ENCODE data around the gene MICU1.

MICU1 gene

DNA sequence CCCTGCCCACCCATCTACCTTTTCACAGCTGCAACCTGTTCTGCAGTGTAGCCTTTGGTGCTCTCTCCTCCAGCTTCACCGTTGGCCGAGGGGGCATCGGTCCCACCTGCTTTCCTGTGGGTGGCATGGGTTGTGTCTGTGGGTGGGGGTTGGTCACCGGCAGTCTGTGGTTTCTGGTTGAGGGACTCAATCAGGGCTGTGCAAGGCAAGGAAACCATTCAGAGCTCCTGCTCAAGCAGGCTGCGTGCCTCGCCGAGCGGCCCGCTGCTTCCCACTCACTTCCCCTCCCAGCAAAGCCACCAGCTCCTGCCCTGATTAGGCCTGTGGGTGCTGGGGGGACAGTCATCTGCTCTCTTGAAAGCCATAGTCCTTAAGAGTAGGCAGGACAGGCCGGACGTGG lies 280.9 kb downstream of the MICU1 start:
- no peak for DNase-seq (ENCODE audit: low spot score)

DNA sequence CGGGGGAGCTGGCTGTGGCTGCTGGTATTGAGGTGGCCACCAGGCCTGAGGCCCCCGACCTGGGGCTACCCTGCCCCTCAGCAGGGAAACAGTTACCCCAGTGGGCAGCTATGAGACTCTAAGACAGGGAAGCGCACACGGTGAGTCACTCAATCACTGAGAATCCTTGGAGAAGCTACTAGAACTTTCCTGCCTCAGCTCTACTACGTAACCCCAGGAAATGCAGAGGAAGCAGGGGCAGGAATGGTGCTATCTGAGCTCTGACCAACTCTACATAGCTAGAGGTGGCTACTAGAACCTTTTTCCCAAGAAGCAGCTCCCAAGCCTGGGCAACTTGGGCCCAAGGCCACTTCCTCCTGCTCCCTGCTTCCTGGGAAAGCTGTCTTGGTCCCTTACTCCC lies 283.0 kb downstream of the MICU1 start:
- DNase-seq (ENCODE audit: low spot score): no peak

GRCh38 chr10:72340510-72341261 lies 285.2 kb downstream of the MICU1 start:
- DNase-seq (ENCODE audit: low spot score): peak; percentile 62

DNA sequence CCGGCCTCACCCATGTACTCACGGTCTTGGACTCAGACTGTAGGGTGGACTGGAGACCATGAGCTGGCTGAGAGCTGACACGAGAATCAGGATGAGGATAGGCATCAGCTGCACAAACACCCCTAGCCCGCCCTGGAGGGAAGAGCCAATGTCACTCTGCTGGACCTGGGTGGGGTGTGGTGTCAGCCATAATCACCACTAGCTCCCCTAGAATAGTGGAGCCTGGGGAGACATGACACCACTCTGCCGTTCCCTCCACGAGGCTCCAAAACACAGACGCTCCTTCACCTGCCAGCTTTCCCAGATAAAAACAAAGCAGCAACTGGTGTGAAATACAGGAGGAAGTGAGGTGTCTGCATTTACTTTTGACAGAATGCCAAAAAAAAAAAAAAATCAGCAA lies 287.7 kb downstream of the MICU1 start:
- DNase-seq (ENCODE audit: low spot score): no peak

DNA sequence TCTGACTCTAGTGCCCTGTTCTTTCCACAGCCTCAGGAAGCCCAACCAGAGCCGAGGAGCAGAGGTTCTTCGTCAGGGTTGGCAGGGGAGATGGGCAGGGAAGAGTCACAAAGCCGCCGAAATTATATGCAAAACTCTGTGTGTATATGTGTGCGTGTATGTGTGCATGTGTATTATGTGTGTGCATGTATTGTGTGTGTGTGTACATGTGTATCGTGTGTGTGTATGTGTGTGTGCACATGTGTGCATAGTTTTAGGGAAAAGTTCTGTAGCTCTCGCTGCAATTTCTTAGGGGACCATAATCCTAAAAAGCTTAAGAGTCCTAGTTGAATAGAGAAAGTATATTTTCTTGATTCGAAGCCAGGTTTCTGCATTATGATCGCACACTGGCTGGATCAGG lies 288.2 kb downstream of the MICU1 start:
- no peak for DNase-seq (ENCODE audit: low spot score)

DNA sequence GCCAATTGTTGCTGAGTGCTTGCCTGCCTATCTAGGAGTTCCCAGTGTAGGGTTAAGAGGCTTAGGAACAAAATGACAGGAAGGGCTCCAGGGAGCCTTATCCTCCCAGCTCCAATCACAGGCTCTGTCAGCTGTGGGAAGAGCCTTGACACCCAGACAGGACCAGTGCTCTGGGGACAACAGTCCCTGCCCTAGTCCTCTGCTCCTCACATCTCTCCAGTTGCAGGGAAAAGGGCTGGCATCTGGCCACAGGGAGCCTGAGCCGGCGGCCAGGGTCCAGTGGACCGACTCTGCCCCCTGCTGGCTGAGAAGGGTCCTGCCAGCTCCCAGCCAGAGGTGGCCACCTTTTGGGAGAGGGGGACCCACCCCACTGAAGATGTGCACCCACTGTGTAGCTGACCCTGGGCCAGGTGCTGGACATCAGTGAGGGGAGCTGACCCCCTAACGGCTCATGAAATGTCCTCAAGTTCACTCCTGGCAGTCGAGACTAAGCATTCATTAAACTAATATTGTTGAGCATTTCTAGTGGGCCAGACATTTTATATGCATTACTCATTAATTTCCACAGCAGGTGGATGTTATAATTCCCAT lies 288.7 kb downstream of the MICU1 start:
- DNase-seq (ENCODE audit: low spot score): peak; percentile 42

GRCh38 chr10:72336259-72337038 lies 289.4 kb downstream of the MICU1 start:
- DNase-seq (ENCODE audit: low spot score): no peak

GRCh38 chr10:72335394-72336258 lies 290.3 kb downstream of the MICU1 start:
- no peak for DNase-seq (ENCODE audit: low spot score)

GRCh38 chr10:72334825-72335393 lies 291.0 kb downstream of the MICU1 start:
- DNase-seq (ENCODE audit: low spot score): peak; percentile 66

GRCh38 chr10:72334196-72334824 lies 291.6 kb downstream of the MICU1 start:
- no peak for DNase-seq (ENCODE audit: low spot score)

DNA sequence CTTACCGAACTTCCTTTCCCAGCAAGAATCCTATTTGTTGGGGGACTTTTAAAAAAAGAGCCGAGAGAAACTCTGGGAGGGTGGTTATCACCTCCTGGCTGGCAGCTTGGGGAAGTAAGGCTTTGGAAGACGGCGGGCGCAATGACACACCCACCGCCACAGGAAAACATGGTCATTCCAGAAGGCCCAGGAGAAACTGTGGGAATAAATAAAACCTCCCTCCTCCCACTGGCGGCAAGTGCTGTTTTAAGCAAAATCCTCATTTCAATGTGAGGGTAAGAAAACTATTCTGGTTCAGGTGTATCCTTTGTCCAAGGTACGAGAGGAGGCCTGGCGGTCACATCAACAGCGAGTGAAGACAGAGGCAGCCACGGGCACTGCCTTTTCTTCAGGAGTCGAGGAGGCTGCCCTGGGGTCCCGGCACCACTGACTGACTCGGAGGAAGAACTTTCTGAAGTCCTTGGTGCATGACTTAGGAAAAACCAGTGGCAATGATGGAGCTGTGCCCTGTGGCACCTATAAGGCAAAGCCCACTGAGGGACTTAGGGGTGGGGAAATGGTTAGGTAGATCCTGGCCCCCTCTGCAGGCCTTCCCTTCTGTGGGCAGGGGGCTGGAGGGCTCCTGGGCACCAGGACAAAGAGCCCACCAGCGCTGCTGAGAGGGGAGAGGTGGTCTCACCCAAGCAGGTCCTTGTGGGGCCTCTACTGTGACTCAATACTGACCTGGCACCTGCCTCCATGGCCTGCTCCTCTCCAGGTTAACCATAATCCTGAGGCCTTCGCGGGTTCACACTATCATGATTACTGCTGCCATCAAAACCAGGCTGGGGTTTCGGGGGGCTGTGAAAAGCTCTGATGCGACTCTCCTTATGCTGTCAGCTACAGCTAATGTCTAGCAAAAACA lies 292.5 kb downstream of the MICU1 start:
- no peak for DNase-seq (ENCODE audit: low spot score)

DNA sequence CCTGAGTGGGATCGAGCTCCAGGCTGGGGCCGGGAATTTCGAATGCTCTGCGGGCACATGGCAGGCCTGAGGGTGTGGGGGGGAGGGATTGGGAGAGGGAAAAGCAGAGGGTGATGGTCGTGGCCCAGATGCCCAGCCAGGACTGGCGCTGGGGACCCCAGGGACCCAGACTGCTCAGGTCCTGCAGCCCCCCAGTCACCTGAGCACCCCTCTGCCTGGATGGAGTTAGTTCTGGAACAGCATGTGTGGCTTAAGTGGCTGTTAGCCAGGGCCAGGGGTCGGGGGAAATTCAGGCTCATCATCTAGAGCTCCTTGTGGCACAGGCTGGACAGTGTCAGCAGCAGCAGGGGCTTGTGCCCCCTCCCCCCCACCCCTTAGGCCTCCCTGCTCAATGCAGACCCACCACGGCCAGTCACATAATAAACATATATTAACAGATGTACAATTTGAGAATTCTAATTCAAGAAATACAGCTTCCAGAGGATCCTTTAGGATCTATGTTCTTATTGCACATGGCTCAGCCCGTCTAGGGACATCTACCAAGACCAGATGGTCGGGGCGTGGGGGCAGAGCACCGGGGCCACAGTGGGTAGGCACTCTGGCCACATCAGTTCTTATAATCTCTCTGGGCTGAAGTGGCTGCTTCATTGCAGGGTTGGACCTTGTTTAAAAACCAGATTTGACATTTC lies 293.3 kb downstream of the MICU1 start:
- no peak for DNase-seq (ENCODE audit: low spot score)

DNA sequence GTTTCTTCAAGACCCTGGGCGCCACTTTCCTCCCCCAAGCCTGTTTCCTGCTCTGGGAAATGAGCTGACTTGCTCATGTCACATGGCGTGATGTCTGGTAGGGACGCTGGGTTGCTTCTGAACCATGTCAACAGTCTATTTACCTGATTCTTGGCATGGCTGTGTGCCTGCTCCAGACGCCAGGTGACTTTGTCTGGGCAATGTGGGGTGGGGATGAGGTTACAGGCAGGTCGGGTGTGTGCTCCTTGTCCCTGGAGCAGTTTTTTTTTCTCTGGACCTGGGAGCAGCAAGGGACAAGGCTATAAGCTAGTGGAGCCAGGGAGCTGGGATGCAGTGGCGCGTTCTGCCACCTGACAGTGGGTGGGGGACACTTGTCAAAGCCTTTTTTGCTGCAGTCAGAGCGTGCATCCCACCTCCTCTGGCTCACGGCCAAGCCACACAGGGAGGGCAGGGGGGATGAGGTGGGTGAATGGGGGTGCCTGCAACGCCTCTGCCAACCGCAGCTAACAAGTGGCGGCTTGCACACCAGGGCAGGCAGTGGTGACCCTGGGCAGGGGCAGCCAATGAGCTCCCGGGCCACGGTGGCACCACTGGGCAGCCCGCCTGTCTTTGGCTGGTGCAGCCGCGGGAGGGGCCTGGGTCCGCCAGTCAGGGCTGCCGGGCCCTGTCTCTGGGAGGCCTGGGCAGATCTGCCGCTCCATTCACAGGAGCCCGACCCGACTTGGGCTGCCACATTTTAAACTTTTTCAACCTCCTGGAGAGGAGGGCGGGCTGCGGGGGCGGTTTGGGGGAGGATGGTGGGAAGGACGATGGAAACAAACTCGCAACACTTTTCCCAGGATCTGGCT lies 294.1 kb downstream of the MICU1 start:
- DNase-seq (ENCODE audit: low spot score): peak; percentile 93

- DNase-seq (ENCODE audit: low spot score): no peak
Measured at GRCh38 chr10:72330069-72330426, 295.8 kb downstream of the MICU1 start.

DNA sequence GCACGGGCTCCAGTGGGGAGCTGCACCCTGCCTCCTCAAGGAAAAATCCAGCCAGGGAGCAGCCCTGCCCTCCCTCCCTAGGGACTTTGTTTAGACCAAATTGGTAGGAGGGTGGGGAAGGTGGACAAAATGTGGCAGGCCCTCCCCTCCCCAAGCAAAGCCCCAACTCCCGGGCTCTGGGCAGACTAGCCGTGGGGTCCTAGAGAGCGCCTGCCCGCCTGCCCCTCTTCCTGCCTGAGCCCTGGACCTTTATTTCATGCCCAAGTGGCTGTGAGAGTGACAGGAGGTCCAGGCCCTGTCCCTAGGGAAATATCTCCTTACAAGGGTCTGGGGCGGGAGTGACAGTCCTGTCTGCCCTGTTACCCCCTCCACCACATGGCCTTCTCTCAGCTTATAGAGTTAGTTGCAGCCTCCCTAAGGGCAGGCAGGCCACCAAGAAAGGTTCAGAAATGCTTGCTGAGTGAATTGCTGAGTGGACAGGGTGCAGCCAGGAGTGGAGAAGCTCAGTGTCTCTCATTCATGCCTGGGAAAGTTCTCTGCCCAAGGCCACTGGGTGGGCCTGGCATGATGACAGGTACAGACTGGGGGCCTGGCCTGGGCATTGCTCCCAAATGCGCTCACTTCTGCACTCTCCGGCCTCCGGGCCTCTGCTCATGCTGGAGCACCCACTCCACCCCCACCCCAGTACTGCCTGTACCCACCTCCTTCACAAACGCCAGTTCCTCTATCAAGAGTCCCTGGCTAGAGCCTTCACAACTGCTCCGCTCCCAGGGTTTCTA lies 296.4 kb downstream of the MICU1 start:
- no peak for DNase-seq (ENCODE audit: low spot score)

- no peak for DNase-seq (ENCODE audit: low spot score)
Measured at GRCh38 chr10:72328829-72329204, 297.1 kb downstream of the MICU1 start.

- DNase-seq (ENCODE audit: low spot score): no peak
Measured at GRCh38 chr10:72328045-72328828, 297.6 kb downstream of the MICU1 start.

Data from NAMALWA (cell line).